HepG2 (cell line): ENCODE data around the gene RAN. TPM values are rescaled to one million over a fixed set of nuclear protein-coding genes. Genes with fewer than 3 reads are reported as not detected.

Experiments used
- BCL3 ChIP-seq: sonication (generic); formaldehyde crosslinking; IDR thresholded peaks from 2 replicates; pipeline ENCODE4 v1.5.1; 2020; ENCODE audit warnings: mild to moderate bottlenecking, missing genetic modification reagents, moderate library complexity
- CSRNP1 ChIP-seq: sonication (generic); formaldehyde crosslinking; IDR thresholded peaks from 2 replicates; pipeline ENCODE4 v1.8.1; 2023; ENCODE audit warnings: mild to moderate bottlenecking, missing genetic modification reagents
- FOXK1 ChIP-seq: sonication (generic); formaldehyde crosslinking; IDR thresholded peaks from 2 replicates; pipeline ENCODE4 v1.4.0; 2020; ENCODE audit warnings: low read depth, missing genetic modification reagents, borderline replicate concordance
- FOXP4 ChIP-seq: sonication (generic); formaldehyde crosslinking; IDR thresholded peaks from 2 replicates; pipeline ENCODE4 v1.4.0; 2020; ENCODE audit warnings: missing genetic modification reagents
- GPBP1L1 ChIP-seq: sonication (generic); formaldehyde crosslinking; IDR thresholded peaks from 2 replicates; pipeline ENCODE4 v1.5.0; 2020; ENCODE audit warnings: mild to moderate bottlenecking, missing genetic modification reagents
- GTF3A ChIP-seq: sonication (generic); formaldehyde crosslinking; conservative IDR thresholded peaks from 2 replicates; pipeline ENCODE4 v1.4.0; 2020; ENCODE audit warnings: mild to moderate bottlenecking, missing genetic modification reagents
- HDAC1 ChIP-seq: sonication (generic); formaldehyde crosslinking; IDR thresholded peaks from 2 replicates; pipeline ENCODE4 v1.5.1; 2020; ENCODE audit warnings: mild to moderate bottlenecking, missing genetic modification reagents
- HHEX ChIP-seq: IDR thresholded peaks from 2 replicates; pipeline ENCODE4 v1.6.1; 2016; ENCODE audit warnings: control low read depth
- HMG20A ChIP-seq: IDR thresholded peaks from 2 replicates; pipeline ENCODE4 v1.6.1; 2016; ENCODE audit warnings: borderline replicate concordance
- HNRNPK ChIP-seq: fragments of 200-400 bp; formaldehyde crosslinking; IDR thresholded peaks from 2 replicates; pipeline ENCODE4 v1.6.1; 2018; ENCODE audit warnings: low read length, low read depth, moderate library complexity, mild to moderate bottlenecking; ENCODE audit not compliant: poor library complexity, severe bottlenecking
- HOXD1 ChIP-seq: sonication (generic); formaldehyde crosslinking; IDR thresholded peaks from 2 replicates; pipeline ENCODE4 v1.5.0; 2020; ENCODE audit warnings: missing genetic modification reagents
- MYC ChIP-seq: sonication (generic); formaldehyde crosslinking; IDR thresholded peaks from 2 replicates; pipeline ENCODE4 v1.9.0; 2021; ENCODE audit warnings: missing genetic modification reagents, borderline replicate concordance
- SIX1 ChIP-seq: sonication (generic); formaldehyde crosslinking; IDR thresholded peaks from 2 replicates; pipeline ENCODE4 v1.4.0; 2020; ENCODE audit warnings: missing genetic modification reagents, borderline replicate concordance
- SMC3 ChIP-seq: IDR thresholded peaks from 2 replicates; pipeline ENCODE4 v1.6.1; 2011; ENCODE audit warnings: low read length, improper control_type of control experiment
- TRAFD1 ChIP-seq: sonication (generic); formaldehyde crosslinking; IDR thresholded peaks from 2 replicates; pipeline ENCODE4 v1.5.1; 2020; ENCODE audit warnings: missing genetic modification reagents, mild to moderate bottlenecking, borderline replicate concordance
- ZBTB44 ChIP-seq: sonication (generic); formaldehyde crosslinking; IDR thresholded peaks from 2 replicates; pipeline ENCODE4 v1.4.0; 2020; ENCODE audit warnings: missing genetic modification reagents
- ZEB1 ChIP-seq: IDR thresholded peaks from 2 replicates; pipeline ENCODE4 v1.6.1; 2012; ENCODE audit warnings: mild to moderate bottlenecking, low read depth, inconsistent platforms; ENCODE audit not compliant: insufficient replicate concordance
- ZNF234 ChIP-seq: sonication (generic); formaldehyde crosslinking; conservative IDR thresholded peaks from 2 replicates; pipeline ENCODE4 v1.5.1; 2020; ENCODE audit warnings: mild to moderate bottlenecking, missing genetic modification reagents
- ZNF772 ChIP-seq: sonication (generic); formaldehyde crosslinking; IDR thresholded peaks from 2 replicates; pipeline ENCODE4 v1.5.0; 2020; ENCODE audit warnings: mild to moderate bottlenecking, missing genetic modification reagents
- polyA plus RNA-seq, 8 experiments: library from polyadenylated mRNA; depleted of rRNA in 3 of 8; stranded (reverse) in 7 of 8; unstranded in 1 of 8; fragments of >200 nt; fragmentation: Illumina TruSeq in 4 of 8; extraction: Trizol in 4 of 8; gene quantifications; 2 replicates each; pipeline versions ENCODE4 v1.2.1 to v1.2.3, GENCODE V29; 2011 to 2016; ENCODE audit warnings: low read depth in 4 of 8, missing spikeins in 1 of 8, mixed read lengths in 1 of 8; ENCODE audit not compliant: insufficient read depth in 1 of 8
- total RNA-seq, 5 experiments: library from RNA; depleted of rRNA; stranded (reverse); fragments of >200 nt; fragmentation: Illumina TruSeq; extraction: Trizol; gene quantifications; 2 replicates each; pipeline ENCODE4 v1.2.3, GENCODE V29; 2016; ENCODE audit warnings: low read depth in 1 of 5

RAN gene
- total and polyA plus RNA-seq, 2 of the 13 experiments (the other 11 are each of a cell fraction or from before 2014, with no cell fraction given), result 1,335 to 1,630 TPM

- TF ChIP-seq CSRNP1 (no peak), ZNF772 (CRISPR knock-in tag) (0 out of 2 replicates have a peak, but pooled peaks have one; percentile 20), ZNF234 (CRISPR knock-in tag) (no peak), HOXD1 (peak; percentile 65; the same call in 1 of the 2 replicates), TRAFD1 (no peak), BCL3 (CRISPR knock-in tag) (peak; percentile 86; the same call in 1 of the 2 replicates), ZEB1 (peak; percentile 48), GPBP1L1 (CRISPR knock-in tag) (no peak), GTF3A (CRISPR knock-in tag) (no peak), SIX1 (CRISPR knock-in tag) (no peak), HDAC1 (CRISPR knock-in tag) (peak; percentile 50; the same call in 1 of the 2 replicates), FOXP4 (CRISPR knock-in tag) (no peak), MYC (CRISPR knock-in tag) (peak; percentile 94), HMG20A (CRISPR knock-in tag) (no peak), SMC3 (no peak), ZBTB44 (CRISPR knock-in tag) (no peak), HNRNPK (no peak), FOXK1 (no peak), HHEX (no peak)
Measured at GRCh38 chr12:130871286-130872178, at the start of gene RAN (continued).
